Tibial nerve (tissue), 4 donors: ENCODE measurements around the gene LGALS1. TPM values are rescaled to one million over a fixed set of nuclear protein-coding genes. Genes with fewer than 3 reads are reported as not detected.

Experiments
- DNase-seq, 2 donors: peaks; one replicate each; pipeline ENCODE4 v3.0.0-alpha.2; 2019; ENCODE audit warnings: low spot score in 2 of 2
- H3K27ac ChIP-seq, 4 donors: fragments of 200-600 bp; sonication (generic) in 3 of 4; one replicate each; pipeline ENCODE4 v1.5.1; 2017 to 2019; ENCODE audit warnings: mild to moderate bottlenecking in 1 of 4
- H3K27me3 ChIP-seq, 2 donors: fragments of 200-600 bp; sonication (generic) in 1 of 2; one replicate each; pipeline versions ENCODE4 v1.5.1 to v1.6.0; 2017 to 2019
- H3K36me3 ChIP-seq, 3 donors: fragments of 200-600 bp; sonication (generic); one replicate each; pipeline ENCODE4 v1.5.1; 2018 to 2019
- H3K4me1 ChIP-seq, 4 donors: fragments of 200-600 bp; sonication (generic) in 3 of 4; one replicate each; pipeline ENCODE4 v1.5.1; 2017 to 2019
- H3K4me3 ChIP-seq, 4 donors: fragments of 200-600 bp; sonication (generic) in 3 of 4; one replicate each; pipeline ENCODE4 v1.5.1; 2017 to 2019; ENCODE audit warnings: mild to moderate bottlenecking in 1 of 4, moderate library complexity in 1 of 4
- H3K9me3 ChIP-seq, 4 donors: fragments of 200-600 bp; sonication (generic) in 3 of 4; one replicate each; pipeline ENCODE4 v1.5.1; 2017 to 2019
- EP300 ChIP-seq, 2 donors: sonication (generic); formaldehyde crosslinking; IDR thresholded peaks; one replicate each; pipeline ENCODE4 v1.6.1; 2017; ENCODE audit warnings: antibody characterized with exemption in 2 of 2, mild to moderate bottlenecking in 1 of 2
- POLR2A ChIP-seq, 2 donors: fragments of 450-650 bp; IDR thresholded peaks; one replicate each; pipeline ENCODE4 v1.6.1; 2017; ENCODE audit warnings: antibody characterized with exemption in 2 of 2, mild to moderate bottlenecking in 2 of 2, moderate library complexity in 2 of 2
- WGBS, 2 donors: methylation state at CpG; one replicate each; pipeline ENCODE4 v1.1.5; 2018; 5-methylcytosine and 5-hydroxymethylcytosine counted together
- total RNA-seq, 4 donors: library from RNA; depleted of rRNA; stranded (reverse); fragments of >200 nt; gene quantifications; one replicate each; pipeline ENCODE4 v1.1.0, GENCODE V29; 2016
- TF ChIP-seq, protein P1 (sequence below), 5 experiments: fragments of 200-600 bp in 3 of 5; fragments of 450-650 bp in 2 of 5; sonication (generic) in 3 of 5; IDR thresholded peaks; one replicate each; pipeline ENCODE4 v1.5.1; 2016 to 2019; ENCODE audit warnings: antibody characterized with exemption in 5 of 5, mild to moderate bottlenecking in 3 of 5, moderate library complexity in 2 of 5

Gene LGALS1
- total RNA-seq, 4 donors from 2014 or later, result 1,362 to 3,592 (median 2,463) TPM

DNA sequence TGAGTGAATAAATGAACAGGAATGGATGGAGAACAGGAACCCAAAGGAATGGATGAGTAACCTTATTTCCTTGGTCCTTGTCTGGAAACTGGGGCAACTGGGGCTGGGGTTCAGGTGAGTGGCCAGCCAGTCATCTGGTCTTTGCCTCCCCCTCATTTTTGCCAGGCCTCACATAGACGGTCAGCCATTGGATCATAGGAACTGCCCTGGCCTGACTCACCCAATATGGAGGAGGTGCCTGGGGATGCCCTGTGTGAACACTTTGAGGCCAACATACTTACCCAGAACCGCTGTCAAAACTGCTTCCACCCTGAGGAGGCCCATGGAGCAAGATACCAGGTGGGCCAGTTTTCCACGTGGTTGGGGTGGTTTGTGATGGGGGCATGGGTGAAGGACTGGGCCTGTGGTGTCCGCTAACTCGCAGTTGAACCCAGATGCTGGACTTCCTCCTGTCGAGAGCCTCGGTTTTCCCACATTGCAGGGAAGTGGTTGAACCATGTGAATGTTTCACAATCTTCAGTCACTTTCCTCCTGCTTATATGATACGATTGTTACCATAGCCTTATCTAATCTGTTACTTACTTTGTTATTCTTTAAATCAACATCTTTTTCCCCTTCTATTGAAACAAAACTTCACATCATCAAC lies 25.8 kb downstream of the LGALS1 start:
- 72 to 73% methylated on average over 8 of the region's 8 CpGs for WGBS, 2 donors
- H3K4me1 ChIP-seq, result peaks cover 0 to 13% (median 3%) of the 10 kb centered on the region in 4 donors
- no peaks in the 10 kb centered on the region for H3K36me3 ChIP-seq
- H3K27me3 ChIP-seq, result no peaks in the 10 kb centered on the region
- no peak overlapping the region for H3K27ac ChIP-seq
- H3K4me3 ChIP-seq, result no peak overlapping the region
- TF ChIP-seq POLR2A (IDR thresholded peaks at IDR 0.05) (no peak), EP300 (IDR thresholded peaks at IDR 0.05) (no peak)
- TF ChIP-seq, protein P1, sequence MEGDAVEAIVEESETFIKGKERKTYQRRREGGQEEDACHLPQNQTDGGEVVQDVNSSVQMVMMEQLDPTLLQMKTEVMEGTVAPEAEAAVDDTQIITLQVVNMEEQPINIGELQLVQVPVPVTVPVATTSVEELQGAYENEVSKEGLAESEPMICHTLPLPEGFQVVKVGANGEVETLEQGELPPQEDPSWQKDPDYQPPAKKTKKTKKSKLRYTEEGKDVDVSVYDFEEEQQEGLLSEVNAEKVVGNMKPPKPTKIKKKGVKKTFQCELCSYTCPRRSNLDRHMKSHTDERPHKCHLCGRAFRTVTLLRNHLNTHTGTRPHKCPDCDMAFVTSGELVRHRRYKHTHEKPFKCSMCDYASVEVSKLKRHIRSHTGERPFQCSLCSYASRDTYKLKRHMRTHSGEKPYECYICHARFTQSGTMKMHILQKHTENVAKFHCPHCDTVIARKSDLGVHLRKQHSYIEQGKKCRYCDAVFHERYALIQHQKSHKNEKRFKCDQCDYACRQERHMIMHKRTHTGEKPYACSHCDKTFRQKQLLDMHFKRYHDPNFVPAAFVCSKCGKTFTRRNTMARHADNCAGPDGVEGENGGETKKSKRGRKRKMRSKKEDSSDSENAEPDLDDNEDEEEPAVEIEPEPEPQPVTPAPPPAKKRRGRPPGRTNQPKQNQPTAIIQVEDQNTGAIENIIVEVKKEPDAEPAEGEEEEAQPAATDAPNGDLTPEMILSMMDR (IDR thresholded peaks at IDR 0.05), result no peak
- DNase-seq, result no peak
- no peaks in the 10 kb centered on the region for H3K9me3 ChIP-seq

DNA sequence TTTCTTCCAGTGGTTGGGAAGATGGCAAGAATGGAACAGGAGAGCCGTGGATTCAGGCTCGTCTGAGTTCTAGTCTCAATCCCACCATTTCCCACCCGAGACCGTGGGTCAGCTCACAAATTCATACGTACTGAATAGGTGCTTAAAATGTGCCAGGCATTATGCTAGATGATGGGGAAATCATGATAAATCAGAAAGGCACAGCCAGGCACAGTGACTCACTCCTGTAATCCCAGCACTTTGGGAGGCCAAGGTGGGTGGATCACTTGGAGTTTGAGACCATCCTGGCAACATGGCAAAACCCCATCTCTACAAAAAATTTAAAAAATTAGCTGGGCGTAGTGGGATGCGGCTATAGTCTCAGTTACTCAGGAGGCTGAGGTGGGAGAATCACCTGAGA lies 28.5 kb downstream of the LGALS1 start:
- Histone ChIP-seq H3K4me3 (no peak overlapping the region), H3K36me3 (peaks cover 0 to 2% (median 0%) of the 10 kb centered on the region in 3 donors), H3K9me3 (no peaks in the 10 kb centered on the region), H3K27me3 (no peaks in the 10 kb centered on the region), H3K27ac (no peak overlapping the region), H3K4me1 (no peaks in the 10 kb centered on the region)
- DNase-seq, result no peak
- 81 to 84% methylated on average over 7 of the region's 7 CpGs for WGBS, 2 donors
- TF ChIP-seq POLR2A (IDR thresholded peaks at IDR 0.05) (no peak), EP300 (IDR thresholded peaks at IDR 0.05) (no peak)
- TF ChIP-seq, protein P1 (IDR thresholded peaks at IDR 0.05), result no peak

DNA sequence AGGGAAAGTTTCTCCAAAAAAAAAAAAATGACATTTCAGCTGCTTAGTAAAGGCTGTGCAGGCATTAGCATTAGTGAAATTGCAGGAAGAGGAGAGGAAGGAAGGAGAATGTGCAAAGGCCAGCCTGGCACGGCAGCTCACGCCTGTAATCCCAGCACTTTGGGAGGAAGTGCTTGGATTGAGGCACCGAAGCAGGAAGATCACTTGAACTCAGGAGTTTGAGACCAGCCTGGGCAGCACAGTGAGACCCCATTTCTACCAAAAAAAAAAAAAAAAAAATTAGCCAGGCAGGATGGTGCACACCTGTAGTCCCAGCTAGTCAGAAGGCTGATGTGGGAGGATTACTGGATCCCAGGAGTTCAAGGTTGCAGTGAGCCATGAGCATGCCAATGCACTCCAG lies 29.2 kb downstream of the LGALS1 start:
- Histone ChIP-seq H3K36me3 (peaks cover 0 to 10% (median 0%) of the 10 kb centered on the region in 3 donors), H3K27me3 (no peaks in the 10 kb centered on the region), H3K27ac (no peak overlapping the region), H3K4me1 (no peaks in the 10 kb centered on the region), H3K9me3 (no peaks in the 10 kb centered on the region), H3K4me3 (no peak overlapping the region)
- no peak for TF ChIP-seq POLR2A (IDR thresholded peaks at IDR 0.05)
- TF ChIP-seq EP300 (IDR thresholded peaks at IDR 0.05), result no peak
- TF ChIP-seq, protein P1 (IDR thresholded peaks at IDR 0.05), result no peak
- no peak for DNase-seq
- WGBS, 2 donors, result 76 to 90% methylated on average over 3 of the region's 3 CpGs

DNA sequence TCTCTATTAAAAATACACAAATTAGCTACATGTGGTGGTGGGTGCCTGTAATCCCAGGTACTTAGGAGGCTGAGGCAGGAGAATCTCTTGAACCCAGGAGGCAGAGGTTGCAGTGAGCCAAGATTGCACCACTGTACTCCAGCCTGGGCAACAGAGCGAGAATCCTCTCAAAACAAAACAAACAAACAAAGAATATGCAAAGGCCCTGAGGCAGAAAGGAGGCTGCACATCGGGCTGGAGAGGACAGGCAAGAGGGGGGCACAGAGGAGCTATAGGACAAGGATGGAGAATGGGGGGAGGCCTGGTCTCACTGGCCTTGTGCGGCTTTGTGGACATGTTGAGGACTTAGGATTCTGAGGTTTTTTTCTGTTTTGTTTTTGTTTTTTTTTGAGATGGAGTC lies 29.8 kb downstream of the LGALS1 start:
- 88 to 91% methylated on average over 3 of the region's 3 CpGs for WGBS, 2 donors
- DNase-seq, result no peak
- TF ChIP-seq EP300 (IDR thresholded peaks at IDR 0.05) (no peak), POLR2A (IDR thresholded peaks at IDR 0.05) (no peak)
- TF ChIP-seq, protein P1 (IDR thresholded peaks at IDR 0.05), result no peak

DNA sequence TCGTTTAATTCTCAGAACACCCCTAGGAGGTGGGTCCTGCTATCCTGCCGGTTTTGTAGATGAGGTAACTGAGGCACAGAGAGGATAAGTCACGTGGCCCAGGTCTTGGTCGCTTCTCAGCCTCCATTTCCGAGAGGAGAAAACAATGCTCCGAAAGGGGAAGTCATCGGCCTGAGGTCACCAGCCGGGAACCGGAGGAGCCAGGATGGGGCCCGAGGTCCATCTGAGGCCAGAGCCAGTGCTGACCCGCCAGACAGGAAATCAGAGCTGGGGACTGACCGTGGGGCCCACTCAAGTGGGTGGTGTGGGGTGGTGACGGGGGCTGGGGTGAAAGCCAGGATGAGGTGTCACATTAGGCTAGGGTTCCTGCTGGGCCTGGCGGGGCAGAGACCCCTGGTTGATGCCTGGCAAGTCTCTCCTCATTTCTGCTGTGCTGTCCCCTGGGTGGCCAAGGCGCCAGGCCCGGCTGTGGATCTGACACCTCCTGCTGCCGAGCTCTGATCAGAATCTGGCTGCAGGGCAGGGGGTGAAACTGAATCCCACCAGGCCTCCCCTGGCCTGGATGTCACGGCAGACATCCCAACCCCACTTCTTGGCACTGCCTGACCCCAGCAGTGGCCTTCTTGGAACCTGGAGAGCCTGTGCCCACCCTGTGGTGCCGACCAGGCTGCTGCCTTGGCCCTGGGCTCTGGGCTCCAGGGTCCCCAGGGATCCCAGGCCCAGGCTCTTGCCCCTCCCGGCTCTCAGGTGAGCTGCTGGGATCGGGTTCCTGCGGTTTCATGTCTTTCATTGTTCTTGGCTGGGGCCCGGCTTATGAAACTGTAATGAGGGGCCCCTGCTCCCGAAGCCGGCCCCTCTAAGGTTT lies 33.4 kb downstream of the LGALS1 start:
- no peak for TF ChIP-seq POLR2A (IDR thresholded peaks at IDR 0.05)
- TF ChIP-seq, protein P1 (IDR thresholded peaks at IDR 0.05), result no peak
- no peak for TF ChIP-seq EP300 (IDR thresholded peaks at IDR 0.05)
- DNase-seq, result no peak
- H3K36me3 ChIP-seq, result peaks cover 0 to 18% (median 0%) of the 10 kb centered on the region in 3 donors
- H3K9me3 ChIP-seq, result no peaks in the 10 kb centered on the region
- H3K4me3 ChIP-seq, result no peak overlapping the region
- H3K4me1 ChIP-seq, result no peaks in the 10 kb centered on the region
- H3K27me3 ChIP-seq, result no peaks in the 10 kb centered on the region
- 80 to 84% methylated on average over 18 to 21 of the region's 25 CpGs for WGBS, 2 donors
- no peak overlapping the region for H3K27ac ChIP-seq

More for the DNA sequence above, 29.8 kb downstream of the LGALS1 start:
- Histone ChIP-seq H3K27ac (no peak overlapping the region), H3K27me3 (no peaks in the 10 kb centered on the region), H3K4me3 (no peak overlapping the region), H3K36me3 (peaks cover 0 to 11% (median 0%) of the 10 kb centered on the region in 3 donors), H3K9me3 (no peaks in the 10 kb centered on the region), H3K4me1 (no peaks in the 10 kb centered on the region)
